CD4-positive, alpha-beta T cell treated with Interleukin-17A for 1 hour (primary cell): Measurements from ENCODE around the gene GPI.
A peak's percentile ranks its signal among the peaks of the same experiment; 100 is the strongest.

Experiments used
- DNase-seq: peaks from one replicate; pipeline ENCODE4 v3.0.0-alpha.2; 2020

Gene GPI

GRCh38 chr19:34408411-34408810 lies 43.4 kb downstream of the GPI start:
- DNase-seq = no peak

GRCh38 chr19:34409189-34410164 lies 44.5 kb downstream of the GPI start:
- no peak for DNase-seq

DNA sequence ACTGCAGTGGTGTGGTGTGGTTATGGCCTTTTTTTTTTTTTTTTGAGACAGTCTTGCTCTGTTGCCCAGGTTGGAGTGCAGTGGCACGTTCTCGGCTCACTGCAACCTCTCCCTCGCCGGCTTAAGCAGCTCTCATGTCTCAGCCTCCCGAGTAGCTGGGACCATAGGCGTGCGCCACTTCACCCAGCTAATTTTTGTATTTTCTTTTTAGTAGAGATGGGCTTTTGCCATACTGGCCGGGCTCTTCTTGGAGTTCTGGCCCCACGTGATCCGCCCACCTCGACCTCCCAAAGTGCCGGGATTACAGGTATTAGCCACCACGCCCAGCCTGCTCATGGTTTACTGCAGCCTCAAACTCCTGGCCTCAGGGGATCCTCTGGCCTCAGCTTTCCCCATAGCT lies 46.2 kb downstream of the GPI start:
- DNase-seq = no peak

DNA sequence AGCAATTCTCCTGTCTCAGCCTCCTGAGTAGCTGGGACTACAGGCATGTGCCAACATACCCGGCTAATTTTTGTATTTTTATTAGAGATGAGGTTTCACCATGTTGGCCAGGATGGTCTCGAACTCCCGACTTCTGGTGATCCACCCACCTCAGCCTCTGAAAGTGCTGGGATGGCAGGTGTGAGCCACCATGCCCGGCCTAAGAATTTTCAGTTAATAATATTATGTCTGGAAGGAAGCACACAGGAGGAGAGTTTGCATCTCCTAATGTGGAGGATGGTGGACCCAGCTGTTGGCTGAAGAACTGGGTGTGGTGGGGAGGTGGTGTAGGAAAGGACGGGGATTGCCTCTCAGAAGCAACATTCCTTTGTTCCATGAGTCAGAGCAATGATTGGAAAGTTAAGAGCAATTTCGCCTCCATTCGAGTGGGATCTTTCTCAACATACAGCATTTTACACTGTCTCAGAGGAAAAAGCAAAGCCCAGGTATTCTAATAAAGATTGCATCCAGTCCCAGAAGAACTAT lies 51.1 kb downstream of the GPI start:
- DNase-seq = no peak

DNA sequence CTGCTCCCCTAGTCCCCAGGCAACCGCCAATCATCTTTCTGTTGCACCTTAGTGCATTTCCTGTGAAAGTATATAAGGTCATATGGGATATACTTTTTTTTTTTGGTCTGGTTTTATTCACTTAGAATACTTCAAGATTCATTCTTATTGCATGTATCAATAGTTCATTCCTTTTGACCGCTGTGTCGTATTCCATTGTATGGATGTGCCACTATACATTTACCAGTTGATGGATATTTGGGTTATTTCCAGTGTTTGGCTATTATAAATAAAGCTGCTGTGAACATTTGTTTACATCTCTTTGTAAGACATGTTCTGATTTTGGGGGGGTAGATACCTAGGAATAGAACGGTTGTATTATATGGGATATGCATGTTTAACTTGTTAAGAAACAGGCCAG lies 53.3 kb downstream of the GPI start:
- no peak for DNase-seq

DNA sequence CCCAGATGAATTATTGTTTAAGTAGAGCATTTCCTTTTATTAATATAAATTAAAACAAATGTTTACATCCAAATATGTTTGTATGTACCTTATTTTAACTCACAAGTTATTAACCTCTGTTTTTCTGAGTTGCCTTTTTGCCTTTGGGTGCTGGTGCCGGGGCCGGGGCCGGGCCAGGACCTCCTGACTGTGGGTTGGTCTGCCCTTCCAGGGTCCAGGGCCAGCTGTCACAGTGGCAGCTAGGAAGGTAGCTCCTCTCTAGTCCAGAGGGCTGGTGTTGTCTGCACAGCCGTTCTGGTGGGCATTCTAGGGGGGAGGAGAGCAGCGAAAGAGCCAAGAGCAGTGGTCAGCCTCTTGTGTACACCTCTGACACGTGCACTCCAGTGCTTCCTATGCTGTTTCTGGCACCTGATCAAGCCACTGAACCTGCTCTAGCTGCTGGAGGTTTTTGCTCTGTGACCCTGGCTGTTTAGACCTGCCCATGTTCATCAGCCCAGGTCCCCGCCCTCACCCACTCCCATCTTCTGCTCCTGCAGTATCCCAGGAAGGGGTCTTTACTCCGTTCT lies 61.2 kb downstream of the GPI start:
- DNase-seq = no peak

DNA sequence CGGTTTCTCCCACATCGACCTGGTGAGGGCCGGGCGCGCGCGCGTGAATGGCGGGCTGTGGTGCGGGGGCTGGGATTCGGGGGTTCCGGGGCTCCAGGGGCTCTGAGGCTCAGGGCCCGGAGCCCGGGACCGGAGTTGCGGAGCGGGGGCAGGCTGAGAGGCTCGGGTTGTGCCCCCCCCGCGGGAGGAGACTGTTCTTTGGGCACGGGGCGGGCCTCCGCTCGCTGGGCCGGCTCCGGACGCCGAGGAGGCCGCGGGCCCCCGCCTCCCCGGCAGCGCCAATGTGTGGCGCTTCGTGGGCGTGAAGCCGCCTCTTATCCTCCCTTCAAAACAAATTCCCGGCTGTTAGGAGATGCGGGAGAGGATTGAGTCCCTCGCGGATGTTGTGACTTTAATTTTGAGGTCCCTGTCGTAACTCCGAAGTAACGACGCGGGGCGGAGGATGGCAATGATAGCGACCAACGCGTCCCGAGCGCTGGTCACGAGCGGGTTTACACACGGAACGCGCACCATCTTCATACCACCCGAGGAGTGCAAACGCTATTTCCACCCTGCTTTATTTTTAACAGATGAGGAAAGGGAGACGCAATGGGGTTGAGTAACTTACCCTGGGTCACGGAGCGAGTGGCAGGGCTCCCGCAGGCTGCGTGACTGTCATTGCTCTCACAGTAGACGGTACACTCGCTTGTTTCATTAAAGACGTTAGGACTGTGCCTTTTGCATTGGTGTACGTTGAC lies 63.7 kb downstream of the GPI start:
- peak; percentile 45 for DNase-seq

GRCh38 chr19:34429553-34429952 lies 64.6 kb downstream of the GPI start:
- DNase-seq = no peak

DNA sequence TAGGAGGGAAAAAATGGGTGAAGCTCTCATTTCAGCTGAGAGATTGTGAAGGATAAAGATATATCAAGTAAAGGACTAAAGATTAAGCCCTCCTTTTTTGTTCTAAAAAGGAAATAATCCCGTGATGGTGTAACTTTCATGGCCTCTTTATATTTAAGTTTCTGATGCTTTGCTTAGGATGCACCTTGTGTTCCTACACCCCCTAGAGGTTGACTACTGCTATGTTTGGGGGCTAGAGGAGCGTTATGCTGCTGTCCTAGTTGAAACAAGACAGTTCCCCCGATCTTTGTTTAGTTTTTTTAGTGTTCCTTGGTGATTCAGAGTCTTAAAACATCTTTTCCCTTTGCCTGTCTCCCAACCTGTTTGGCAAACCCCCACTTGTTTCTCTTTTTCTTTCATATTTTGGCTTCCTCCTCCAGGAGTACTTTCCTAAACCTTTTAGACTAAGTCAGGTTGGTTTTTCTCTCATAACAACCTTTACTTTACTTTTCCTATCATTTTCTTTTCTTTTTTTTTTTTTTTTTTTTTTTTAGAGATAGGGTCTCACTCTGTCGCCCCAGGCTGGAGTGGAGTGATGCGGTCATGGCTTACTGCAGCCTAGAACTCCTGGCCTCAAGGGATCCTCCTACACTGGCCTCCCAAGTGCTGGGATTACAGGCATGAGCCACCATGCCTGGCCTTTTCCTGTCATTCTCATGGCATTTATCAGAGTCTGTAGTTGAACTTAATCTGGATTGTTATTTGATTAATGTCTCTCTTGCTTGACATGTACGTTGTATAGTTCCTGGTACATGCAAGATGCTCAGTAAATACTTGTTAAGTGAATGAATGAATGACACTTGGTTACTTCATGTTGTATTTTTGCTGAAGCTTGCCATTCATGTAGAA lies 66.0 kb downstream of the GPI start:
- DNase-seq = peak; percentile 81

DNA sequence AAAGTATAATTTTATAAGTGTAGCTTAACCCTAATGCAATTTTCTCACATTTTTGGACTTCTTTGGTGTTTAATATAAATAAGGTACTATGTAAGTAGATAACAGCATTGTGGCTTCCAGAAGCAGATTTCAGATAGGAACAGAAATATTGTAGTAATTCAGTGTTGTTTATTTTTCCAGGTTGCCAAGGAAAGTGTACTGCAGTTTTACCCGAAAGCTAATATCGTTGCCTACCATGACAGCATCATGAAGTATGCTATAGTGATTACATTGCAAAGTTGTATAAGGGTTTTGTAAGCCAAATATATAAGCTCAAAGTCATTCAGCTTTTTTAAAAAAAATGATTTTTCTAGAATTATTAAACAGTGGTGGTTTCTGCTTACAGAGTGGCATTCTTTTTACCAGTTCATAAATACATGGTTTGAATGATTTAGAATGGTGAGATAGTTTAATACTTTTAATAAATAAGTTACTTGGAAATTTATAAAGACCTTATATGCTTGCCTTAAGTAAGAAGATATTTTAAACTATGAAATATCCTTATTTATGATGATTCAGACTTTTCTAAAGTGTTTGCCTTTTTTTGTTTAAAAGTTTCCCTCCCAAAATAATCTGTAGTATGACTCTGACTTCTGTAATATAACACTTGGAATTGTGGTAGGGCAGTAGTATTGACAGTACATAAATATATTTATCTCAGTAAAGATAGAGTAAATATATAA lies 66.8 kb downstream of the GPI start:
- no peak for DNase-seq

GRCh38 chr19:34432797-34433196 lies 67.8 kb downstream of the GPI start:
- no peak for DNase-seq

- no peak for DNase-seq
These were observed 71.7 kb downstream of the GPI start for GRCh38 chr19:34436716-34437115.

DNA sequence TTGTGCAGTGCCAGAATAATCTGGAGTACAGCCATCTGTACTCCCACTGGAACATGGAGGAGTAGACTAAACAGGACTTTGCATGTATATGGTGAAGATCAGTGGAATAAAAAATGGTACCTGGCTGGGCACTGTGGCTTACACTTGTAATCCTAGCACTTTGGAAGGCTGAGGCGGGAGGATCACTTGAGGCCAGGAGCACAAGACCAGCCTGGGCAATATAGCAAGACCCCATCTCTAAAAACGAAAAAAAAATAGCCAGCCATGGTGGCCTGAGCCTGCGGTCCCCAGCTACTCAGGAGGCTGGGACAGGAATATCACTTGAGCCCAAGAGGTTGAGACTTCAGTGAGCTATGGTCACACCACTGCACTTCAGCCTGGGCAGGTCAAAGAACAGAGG lies 83.2 kb downstream of the GPI start:
- DNase-seq = no peak
